HepG2 (cell line): ENCODE results near the gene ERF. TPM values are rescaled to one million over a fixed set of nuclear protein-coding genes. Genes with fewer than 3 reads are reported as not detected.

Source experiments
- AFF4 ChIP-seq: sonication (generic); formaldehyde crosslinking; IDR thresholded peaks from 2 replicates; pipeline ENCODE4 v1.4.0; 2020; ENCODE audit warnings: missing genetic modification reagents
- BCL6 ChIP-seq: IDR thresholded peaks from 2 replicates; pipeline ENCODE4 v1.6.1; 2016; ENCODE audit warnings: missing genetic modification reagents, missing compliant biosample characterization
- CREM ChIP-seq, 2 experiments: sonication (generic) in 1 of 2; formaldehyde crosslinking in 1 of 2; IDR thresholded peaks; 2 replicates each; pipeline versions ENCODE4 v1.4.0 to v1.6.1; 2016 to 2020; ENCODE audit warnings: antibody characterized with exemption in 1 of 2, mild to moderate bottlenecking in 1 of 2, missing genetic modification reagents in 1 of 2
- DR1 ChIP-seq: sonication (generic); formaldehyde crosslinking; IDR thresholded peaks from 2 replicates; pipeline ENCODE4 v1.8.0; 2021; ENCODE audit warnings: mild to moderate bottlenecking, missing genetic modification reagents, inconsistent platforms
- HDAC1 ChIP-seq: sonication (generic); formaldehyde crosslinking; IDR thresholded peaks from 2 replicates; pipeline ENCODE4 v1.5.1; 2020; ENCODE audit warnings: mild to moderate bottlenecking, missing genetic modification reagents
- KLF11 ChIP-seq: IDR thresholded peaks from 2 replicates; pipeline ENCODE4 v1.6.1; 2016; ENCODE audit warnings: missing compliant biosample characterization
- KLF13 ChIP-seq: sonication (generic); formaldehyde crosslinking; IDR thresholded peaks from 2 replicates; pipeline ENCODE4 v1.4.0; 2020; ENCODE audit warnings: mild to moderate bottlenecking, missing genetic modification reagents
- MED8 ChIP-seq: sonication (generic); formaldehyde crosslinking; IDR thresholded peaks from 2 replicates; pipeline ENCODE4 v1.8.1; 2023; ENCODE audit warnings: mild to moderate bottlenecking, missing genetic modification reagents; ENCODE audit not compliant: insufficient replicate concordance
- MIER3 ChIP-seq: IDR thresholded peaks from 2 replicates; pipeline ENCODE4 v1.6.1; 2016; ENCODE audit warnings: missing compliant biosample characterization, borderline replicate concordance
- NFKB2 ChIP-seq: sonication (generic); formaldehyde crosslinking; IDR thresholded peaks from 2 replicates; pipeline ENCODE4 v1.4.0; 2020; ENCODE audit warnings: missing genetic modification reagents, borderline replicate concordance
- PHF21A ChIP-seq: sonication (generic); formaldehyde crosslinking; IDR thresholded peaks from 2 replicates; pipeline ENCODE4 v1.5.0; 2020; ENCODE audit warnings: mild to moderate bottlenecking, missing genetic modification reagents
- PRPF4 ChIP-seq: fragments of 200-400 bp; formaldehyde crosslinking; IDR thresholded peaks from 2 replicates; pipeline ENCODE4 v1.6.1; 2016; ENCODE audit warnings: low read length, low read depth; ENCODE audit not compliant: poor library complexity, severe bottlenecking
- SMYD3 ChIP-seq: sonication (generic); formaldehyde crosslinking; IDR thresholded peaks from 2 replicates; pipeline ENCODE4 v1.8.1; 2023; ENCODE audit warnings: mild to moderate bottlenecking, missing genetic modification reagents
- STAT5B ChIP-seq: sonication (generic); formaldehyde crosslinking; IDR thresholded peaks from 2 replicates; pipeline ENCODE4 v1.4.0; 2020; ENCODE audit warnings: missing genetic modification reagents
- TERF1 ChIP-seq: sonication (generic); formaldehyde crosslinking; IDR thresholded peaks from 2 replicates; pipeline ENCODE4 v1.8.0; 2022; ENCODE audit warnings: mild to moderate bottlenecking, missing genetic modification reagents, moderate library complexity
- TMF1 ChIP-seq: sonication (generic); formaldehyde crosslinking; IDR thresholded peaks from 2 replicates; pipeline ENCODE4 v1.8.1; 2022; ENCODE audit warnings: low read depth, missing genetic modification reagents
- ZBTB7B ChIP-seq: sonication (generic); formaldehyde crosslinking; IDR thresholded peaks from 2 replicates; pipeline ENCODE4 v1.4.0; 2020; ENCODE audit warnings: missing genetic modification reagents
- ZNF333 ChIP-seq: sonication (generic); formaldehyde crosslinking; IDR thresholded peaks from 2 replicates; pipeline ENCODE4 v1.4.0; 2020; ENCODE audit warnings: mild to moderate bottlenecking, missing genetic modification reagents, borderline replicate concordance
- ZNF34 ChIP-seq: sonication (generic); formaldehyde crosslinking; IDR thresholded peaks from 2 replicates; pipeline ENCODE4 v1.4.0; 2020; ENCODE audit warnings: mild to moderate bottlenecking, missing genetic modification reagents, borderline replicate concordance
- ZNF432 ChIP-seq: sonication (generic); formaldehyde crosslinking; IDR thresholded peaks from 2 replicates; pipeline ENCODE4 v1.5.0; 2020; ENCODE audit warnings: missing genetic modification reagents, mild to moderate bottlenecking, borderline replicate concordance
- ZNF550 ChIP-seq: sonication (generic); formaldehyde crosslinking; IDR thresholded peaks from 2 replicates; pipeline ENCODE4 v1.4.0; 2020; ENCODE audit warnings: mild to moderate bottlenecking, missing genetic modification reagents, borderline replicate concordance
- ZNF556 ChIP-seq: sonication (generic); formaldehyde crosslinking; IDR thresholded peaks from 2 replicates; pipeline ENCODE4 v1.4.0; 2020; ENCODE audit warnings: mild to moderate bottlenecking, missing genetic modification reagents, borderline replicate concordance
- ZNF614 ChIP-seq: IDR thresholded peaks from 2 replicates; pipeline ENCODE4 v1.6.1; 2018; ENCODE audit warnings: missing biosample characterization, missing genetic modification reagents, inconsistent platforms, borderline replicate concordance
- ZNF773 ChIP-seq: sonication (generic); formaldehyde crosslinking; IDR thresholded peaks from 2 replicates; pipeline ENCODE4 v1.4.0; 2020; ENCODE audit warnings: missing genetic modification reagents, borderline replicate concordance
- ZNF816 ChIP-seq: sonication (generic); formaldehyde crosslinking; IDR thresholded peaks from 2 replicates; pipeline ENCODE4 v1.8.0; 2022; ENCODE audit warnings: missing genetic modification reagents, mild to moderate bottlenecking, borderline replicate concordance
- ZSCAN22 ChIP-seq: sonication (generic); formaldehyde crosslinking; IDR thresholded peaks from 2 replicates; pipeline ENCODE4 v1.4.0; 2020; ENCODE audit warnings: mild to moderate bottlenecking, missing genetic modification reagents
- polyA plus RNA-seq, 8 experiments: library from polyadenylated mRNA; depleted of rRNA in 3 of 8; stranded (reverse) in 7 of 8; unstranded in 1 of 8; fragments of >200 nt; fragmentation: Illumina TruSeq in 4 of 8; extraction: Trizol in 4 of 8; gene quantifications; 2 replicates each; pipeline versions ENCODE4 v1.2.1 to v1.2.3, GENCODE V29; 2011 to 2016; ENCODE audit warnings: low read depth in 4 of 8, missing spikeins in 1 of 8, mixed read lengths in 1 of 8; ENCODE audit not compliant: insufficient read depth in 1 of 8
- total RNA-seq, 5 experiments: library from RNA; depleted of rRNA; stranded (reverse); fragments of >200 nt; fragmentation: Illumina TruSeq; extraction: Trizol; gene quantifications; 2 replicates each; pipeline ENCODE4 v1.2.3, GENCODE V29; 2016; ENCODE audit warnings: low read depth in 1 of 5

The ERF gene
- total and polyA plus RNA-seq, 2 of the 13 experiments (the other 11 are each of a cell fraction or from before 2014, with no cell fraction given), result 67.1 to 69.9 TPM

- TF ChIP-seq SMYD3 (CRISPR knock-in tag), result no peak
- 0 out of 2 replicates have a peak, but pooled peaks have one; percentile 49 for TF ChIP-seq PHF21A (CRISPR knock-in tag)
- no peak for TF ChIP-seq ZBTB7B (CRISPR knock-in tag)
- TF ChIP-seq BCL6 (CRISPR knock-in tag), result no peak; the same call in 1 of the 2 replicates
- TF ChIP-seq ZNF432 (CRISPR knock-in tag), result no peak
- TF ChIP-seq TERF1 (CRISPR knock-in tag), result no peak
- TF ChIP-seq KLF11, result no peak
- TF ChIP-seq MED8, result no peak
- peak; percentile 46; the same call in 1 of the 2 replicates for TF ChIP-seq MIER3 (CRISPR knock-in tag)
- peak; percentile 67; the same call in 1 of the 2 replicates for TF ChIP-seq NFKB2 (CRISPR knock-in tag)
- no peak for TF ChIP-seq ZNF333 (CRISPR knock-in tag)
- no peak for TF ChIP-seq DR1 (CRISPR knock-in tag)
- no peak for TF ChIP-seq KLF13
- 0 out of 2 replicates have a peak, but pooled peaks have one; percentile 67 for TF ChIP-seq ZNF773 (CRISPR knock-in tag)
- TF ChIP-seq STAT5B (CRISPR knock-in tag), result no peak
- no peak for TF ChIP-seq ZNF816
- TF ChIP-seq CREM (IDR thresholded peaks at IDR 0.05), result no peak
- no peak for TF ChIP-seq CREM (CRISPR knock-in tag; IDR thresholded peaks at IDR 0.05)
- no peak for TF ChIP-seq ZNF556 (CRISPR knock-in tag)
- no peak for TF ChIP-seq ZNF614
- peak; percentile 64; the same call in 1 of the 2 replicates for TF ChIP-seq HDAC1 (CRISPR knock-in tag)
- TF ChIP-seq PRPF4, result peak; percentile 100
- TF ChIP-seq ZSCAN22, result no peak
- TF ChIP-seq AFF4, result no peak
- TF ChIP-seq ZNF34, result no peak
- TF ChIP-seq TMF1, result no peak
- TF ChIP-seq ZNF550 (CRISPR knock-in tag), result no peak
These were observed 13.3 kb upstream of the ERF start (continued) for GRCh38 chr19:42268142-42268703.
